K562 (cell line): ENCODE results near the gene FBLIM1. TPM values are rescaled to one million over a fixed set of nuclear protein-coding genes. Genes with fewer than 3 reads are reported as not detected.

ENCODE experiments used
- ELF4 ChIP-seq: fragments of 450-650 bp; formaldehyde crosslinking; IDR thresholded peaks from 2 replicates; pipeline ENCODE4 v1.4.0; 2022; ENCODE audit warnings: missing genetic modification characterization
- FOXJ3 ChIP-seq: sonication (generic); formaldehyde crosslinking; IDR thresholded peaks from 2 replicates; pipeline ENCODE4 v1.4.0; 2020; ENCODE audit warnings: mild to moderate bottlenecking, missing genetic modification reagents
- KLF13 ChIP-seq: fragments of 450-650 bp; IDR thresholded peaks from 2 replicates; pipeline ENCODE4 v1.6.1; 2016; ENCODE audit warnings: missing genetic modification characterization, low read depth, mild to moderate bottlenecking, missing compliant biosample characterization, moderate library complexity, borderline replicate concordance
- POLR2H ChIP-seq: IDR thresholded peaks from 2 replicates; pipeline ENCODE4 v1.6.1; 2016; ENCODE audit warnings: missing genetic modification characterization, low read depth, mild to moderate bottlenecking, control low read depth, missing compliant biosample characterization, moderate library complexity
- SNAPC5 ChIP-seq: fragments of 250-450 bp; sonication (Bioruptor Pico); IDR thresholded peaks from 2 replicates; pipeline ENCODE4 v1.8.0; 2021; ENCODE audit warnings: moderate library complexity, mild to moderate bottlenecking, inconsistent platforms
- SRSF9 ChIP-seq: fragments of 200-400 bp; formaldehyde crosslinking; IDR thresholded peaks from 2 replicates; pipeline ENCODE4 v1.6.1; 2017; ENCODE audit warnings: low read depth, low read length, borderline replicate concordance
- STAT5B ChIP-seq: fragments of 250-450 bp; sonication (Bioruptor Pico); IDR thresholded peaks from 2 replicates; pipeline ENCODE4 v1.8.0; 2021; ENCODE audit warnings: mild to moderate bottlenecking, inconsistent platforms
- U2AF2 ChIP-seq: fragments of 200-400 bp; formaldehyde crosslinking; optimal IDR thresholded peaks from 2 replicates; pipeline ENCODE3; 2017; ENCODE audit warnings: low read depth, mild to moderate bottlenecking, low read length
- XRCC4 ChIP-seq: IDR thresholded peaks from one replicate; pipeline ENCODE4 v1.6.1; 2011; ENCODE audit not compliant: insufficient read depth, insufficient read length; ENCODE audit errors: extremely low read depth
- ZBTB26 ChIP-seq: fragments of 450-650 bp; formaldehyde crosslinking; IDR thresholded peaks from 2 replicates; pipeline ENCODE4 v1.4.0; 2022; ENCODE audit warnings: missing genetic modification characterization
- ZNF174 ChIP-seq: fragments of 250-450 bp; sonication (Bioruptor Pico); IDR thresholded peaks from 2 replicates; pipeline ENCODE4 v1.4.0; 2020; ENCODE audit warnings: mild to moderate bottlenecking
- ZNF398 ChIP-seq: fragments of 250-450 bp; sonication (Bioruptor Pico); IDR thresholded peaks from 2 replicates; pipeline ENCODE4 v1.8.0; 2021; ENCODE audit warnings: moderate library complexity, mild to moderate bottlenecking, inconsistent platforms
- polyA plus RNA-seq, 8 experiments: library from polyadenylated mRNA; depleted of rRNA in 4 of 8; stranded (reverse) in 5 of 8; unstranded in 3 of 8; fragments of >200 nt; fragmentation: Nextera tagmentation in 2 of 8; fragmentation: Illumina TruSeq in 1 of 8; extraction: Ambion mirVana in 2 of 8; extraction: Trizol in 1 of 8; gene quantifications; 2 replicates each; pipeline versions ENCODE4 v1.2.1 to v1.2.3, GENCODE V29; 2011 to 2014; ENCODE audit warnings: inconsistent platforms in 1 of 8, missing spikeins in 1 of 8
- total RNA-seq, 7 experiments: library from RNA; depleted of rRNA in 6 of 7; stranded (reverse); fragments of >200 nt in 6 of 7; fragmentation: Illumina TruSeq in 2 of 7; extraction: Trizol in 2 of 7; gene quantifications; 2 replicates each; pipeline versions ENCODE4 v1.2.1 to v1.2.3, GENCODE V29; 2011 to 2021; ENCODE audit warnings: low replicate concordance in 1 of 7
- TF ChIP-seq, protein P1 (sequence below): sonication (generic); formaldehyde crosslinking; IDR thresholded peaks from 2 replicates; pipeline ENCODE4 v1.8.1; 2022; ENCODE audit warnings: missing genetic modification reagents
- TF ChIP-seq, protein P2 (sequence below): fragments of 450-650 bp; formaldehyde crosslinking; IDR thresholded peaks from 2 replicates; pipeline ENCODE4 v1.4.0; 2022; ENCODE audit warnings: mild to moderate bottlenecking, moderate library complexity
- TF ChIP-seq, protein P3 (sequence below): fragments of 450-650 bp; IDR thresholded peaks from one replicate; pipeline ENCODE4 v1.6.1; 2018; ENCODE audit warnings: mild to moderate bottlenecking, moderate library complexity; ENCODE audit not compliant: partially characterized antibody

FBLIM1 gene
- total and polyA plus RNA-seq, 9 of the 15 experiments (the other 6 are each of a cell fraction or from before 2014, with no cell fraction given) = 0.14 to 0.24 TPM; not detected in 7

DNA sequence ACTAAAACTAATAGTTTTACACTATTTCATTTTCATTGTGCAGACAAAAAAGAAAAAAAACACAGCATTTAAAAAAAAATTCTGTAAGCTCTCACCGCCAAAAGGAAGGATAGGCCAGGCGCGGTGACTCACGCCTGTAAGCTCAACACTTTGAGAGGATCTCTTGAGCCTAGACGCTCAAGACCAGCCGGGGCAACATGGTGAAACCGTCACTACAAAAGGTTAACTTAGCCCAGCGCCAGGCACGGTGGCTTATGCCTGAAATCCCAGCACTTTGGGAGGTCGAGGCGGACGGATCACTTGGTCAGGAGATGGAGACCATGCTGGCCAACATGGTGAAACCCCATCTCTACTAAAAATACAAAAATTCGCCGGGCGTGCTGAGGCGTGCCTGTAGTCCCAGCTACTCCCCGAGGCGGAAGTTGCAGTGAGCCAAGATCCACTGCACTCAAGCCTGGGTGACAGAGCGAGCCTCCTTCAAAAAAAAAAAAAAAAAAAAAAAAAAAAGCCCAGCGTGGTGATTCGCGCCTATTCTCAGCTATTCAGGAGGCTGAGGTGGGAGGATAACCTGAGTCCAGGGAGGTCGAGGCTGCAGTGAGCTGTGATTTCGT lies 74.6 kb downstream of the FBLIM1 start (continued):
- no peak for TF ChIP-seq ZBTB26 (CRISPR knock-in tag)
- TF ChIP-seq STAT5B (CRISPR knock-in tag) = no peak
- no peak for TF ChIP-seq FOXJ3
- TF ChIP-seq, protein P1, sequence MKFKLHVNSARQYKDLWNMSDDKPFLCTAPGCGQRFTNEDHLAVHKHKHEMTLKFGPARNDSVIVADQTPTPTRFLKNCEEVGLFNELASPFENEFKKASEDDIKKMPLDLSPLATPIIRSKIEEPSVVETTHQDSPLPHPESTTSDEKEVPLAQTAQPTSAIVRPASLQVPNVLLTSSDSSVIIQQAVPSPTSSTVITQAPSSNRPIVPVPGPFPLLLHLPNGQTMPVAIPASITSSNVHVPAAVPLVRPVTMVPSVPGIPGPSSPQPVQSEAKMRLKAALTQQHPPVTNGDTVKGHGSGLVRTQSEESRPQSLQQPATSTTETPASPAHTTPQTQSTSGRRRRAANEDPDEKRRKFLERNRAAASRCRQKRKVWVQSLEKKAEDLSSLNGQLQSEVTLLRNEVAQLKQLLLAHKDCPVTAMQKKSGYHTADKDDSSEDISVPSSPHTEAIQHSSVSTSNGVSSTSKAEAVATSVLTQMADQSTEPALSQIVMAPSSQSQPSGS (CRISPR knock-in tag) = no peak
- no peak for TF ChIP-seq SNAPC5 (CRISPR knock-in tag)
- no peak for TF ChIP-seq ZNF174 (CRISPR knock-in tag)
- TF ChIP-seq, protein P2, sequence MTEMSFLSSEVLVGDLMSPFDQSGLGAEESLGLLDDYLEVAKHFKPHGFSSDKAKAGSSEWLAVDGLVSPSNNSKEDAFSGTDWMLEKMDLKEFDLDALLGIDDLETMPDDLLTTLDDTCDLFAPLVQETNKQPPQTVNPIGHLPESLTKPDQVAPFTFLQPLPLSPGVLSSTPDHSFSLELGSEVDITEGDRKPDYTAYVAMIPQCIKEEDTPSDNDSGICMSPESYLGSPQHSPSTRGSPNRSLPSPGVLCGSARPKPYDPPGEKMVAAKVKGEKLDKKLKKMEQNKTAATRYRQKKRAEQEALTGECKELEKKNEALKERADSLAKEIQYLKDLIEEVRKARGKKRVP (CRISPR knock-in tag) = no peak
- no peak; the same call in 1 of the 2 replicates for TF ChIP-seq POLR2H
- TF ChIP-seq, protein P3, sequence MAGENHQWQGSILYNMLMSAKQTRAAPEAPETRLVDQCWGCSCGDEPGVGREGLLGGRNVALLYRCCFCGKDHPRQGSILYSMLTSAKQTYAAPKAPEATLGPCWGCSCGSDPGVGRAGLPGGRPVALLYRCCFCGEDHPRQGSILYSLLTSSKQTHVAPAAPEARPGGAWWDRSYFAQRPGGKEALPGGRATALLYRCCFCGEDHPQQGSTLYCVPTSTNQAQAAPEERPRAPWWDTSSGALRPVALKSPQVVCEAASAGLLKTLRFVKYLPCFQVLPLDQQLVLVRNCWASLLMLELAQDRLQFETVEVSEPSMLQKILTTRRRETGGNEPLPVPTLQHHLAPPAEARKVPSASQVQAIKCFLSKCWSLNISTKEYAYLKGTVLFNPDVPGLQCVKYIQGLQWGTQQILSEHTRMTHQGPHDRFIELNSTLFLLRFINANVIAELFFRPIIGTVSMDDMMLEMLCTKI = no peak
- no peak for TF ChIP-seq SRSF9
- TF ChIP-seq ZNF398 (CRISPR knock-in tag) = no peak
- no peak for TF ChIP-seq XRCC4
- TF ChIP-seq U2AF2 = no peak
- TF ChIP-seq ELF4 = no peak
- no peak for TF ChIP-seq KLF13 (tag)
